ENCODE results near the gene LRBA. TPM values are rescaled to one million over a fixed set of nuclear protein-coding genes. Genes with fewer than 3 reads are reported as not detected.

Gene LRBA
- total and polyA plus RNA-seq, 4 donors: 8.2 to 69.8 (median 32.8) TPM

GRCh38 chr4:151000747-151001429 is 14.2 kb downstream of the LRBA start:
- Histone ChIP-seq H3K27ac (ENCODE audit: low read depth in 1 of 2, low read length in 2 of 2) (no peak overlapping the region), H3K9ac (ENCODE audit: low read depth in 1 of 2, low read length in 2 of 2) (no peak overlapping the region), H3K4me3 (ENCODE audit: low read depth in 1 of 3, low read length in 3 of 3) (no peak overlapping the region), H3K27me3 (ENCODE audit: control insufficient read depth in 4 of 4, insufficient read depth in 4 of 4, low read length in 3 of 4) (no peaks in the 10 kb centered on the region), H3K4me1 (ENCODE audit: control insufficient read depth in 4 of 4, insufficient read depth in 4 of 4, low read length in 3 of 4) (no peaks in the 10 kb centered on the region), H3K9me3 (ENCODE audit: control insufficient read depth in 4 of 4, low read length in 3 of 4) (no peaks in the 10 kb centered on the region), H3K36me3 (ENCODE audit: control insufficient read depth in 4 of 4, insufficient read depth in 3 of 4, low read depth in 1 of 4, low read length in 3 of 4) (no peaks in the 10 kb centered on the region)
- TF ChIP-seq RXRA (IDR thresholded peaks at IDR 0.05) (no peak), ZBTB33 (IDR thresholded peaks at IDR 0.05) (no peak), FOXA2 (IDR thresholded peaks at IDR 0.05) (no peak), ATF3 (IDR thresholded peaks at IDR 0.05) (no peak), EGR1 (IDR thresholded peaks at IDR 0.05; ENCODE audit: low read depth in 2 of 2) (no peak), MAX (IDR thresholded peaks at IDR 0.05) (no peak)
- 95% methylated on average over 7 of the region's 7 CpGs for WGBS
- DNase-seq (ENCODE audit: low spot score): no peak

- H3K4me3 ChIP-seq (ENCODE audit: low read depth in 1 of 3, low read length in 3 of 3): no peak overlapping the region
- WGBS: 81% methylated on average over 1 of the region's 1 CpG
- no peak for TF ChIP-seq GABPA (IDR thresholded peaks at IDR 0.05 in 1 of 2, conservative IDR thresholded peaks at IDR 0.05 in 1 of 2)
- no peak for TF ChIP-seq CTCF (IDR thresholded peaks at IDR 0.05; ENCODE audit: low read depth, low read length, missing input control)
- TF ChIP-seq RAD21 (IDR thresholded peaks at IDR 0.05): no peak
- TF ChIP-seq SP1 (IDR thresholded peaks at IDR 0.05): no peak
- TF ChIP-seq TAF1 (conservative IDR thresholded peaks at IDR 0.05): no peak
- TF ChIP-seq MAX (IDR thresholded peaks at IDR 0.05): no peak
- TF ChIP-seq JUND (IDR thresholded peaks at IDR 0.05): no peak
- no peak for TF ChIP-seq ATF3 (IDR thresholded peaks at IDR 0.05)
- TF ChIP-seq NR2F2 (IDR thresholded peaks at IDR 0.05): no peak
- no peak for TF ChIP-seq FOXA1 (IDR thresholded peaks at IDR 0.05)
- no peak for TF ChIP-seq HNF4G (IDR thresholded peaks at IDR 0.05)
- TF ChIP-seq REST (IDR thresholded peaks at IDR 0.05): no peak
- no peak for TF ChIP-seq EGR1 (IDR thresholded peaks at IDR 0.05; ENCODE audit: low read depth in 2 of 2)
Observed at GRCh38 chr4:150999086-150999485, 16.0 kb downstream of the LRBA start.

More at GRCh38 chr4:150999086-150999485, 16.0 kb downstream of the LRBA start:
- no peak overlapping the region for H3K27ac ChIP-seq (ENCODE audit: low read depth in 1 of 2, low read length in 2 of 2)
- no peaks in the 10 kb centered on the region for H3K4me1 ChIP-seq (ENCODE audit: control insufficient read depth in 4 of 4, insufficient read depth in 4 of 4, low read length in 3 of 4)
- no peaks in the 10 kb centered on the region for H3K9me3 ChIP-seq (ENCODE audit: control insufficient read depth in 4 of 4, low read length in 3 of 4)
- DNase-seq (ENCODE audit: low spot score): no peak
- H3K27me3 ChIP-seq (ENCODE audit: control insufficient read depth in 4 of 4, insufficient read depth in 4 of 4, low read length in 3 of 4): no peaks in the 10 kb centered on the region
- H3K9ac ChIP-seq (ENCODE audit: low read depth in 1 of 2, low read length in 2 of 2): no peak overlapping the region
- no peaks in the 10 kb centered on the region for H3K36me3 ChIP-seq (ENCODE audit: control insufficient read depth in 4 of 4, insufficient read depth in 3 of 4, low read depth in 1 of 4, low read length in 3 of 4)

All from liver (tissue), 9 donors.